Gastroesophageal sphincter (tissue), 4 donors: ENCODE results near the gene SLC41A2. TPM values are rescaled to one million over a fixed set of nuclear protein-coding genes. Genes with fewer than 3 reads are reported as not detected.

Experiments
- ATAC-seq: fragments of 150-250 bp; one replicate; pipeline ENCODE4 v1.9.1; 2016; ENCODE audit warnings: mild to moderate bottlenecking, moderate library complexity
- H3K27ac ChIP-seq, 4 donors: fragments of 200-600 bp; sonication (generic) in 3 of 4; 1 replicate in 3 of 4; 2 replicates in 1 of 4; pipeline ENCODE4 v1.5.1; 2016 to 2019
- H3K27me3 ChIP-seq: fragments of 200-600 bp; sonication (generic); one replicate; pipeline ENCODE4 v1.5.1; 2019
- H3K36me3 ChIP-seq, 2 donors: fragments of 200-600 bp; sonication (generic); one replicate each; pipeline ENCODE4 v1.5.1; 2019; ENCODE audit warnings: control low read depth in 1 of 2
- H3K4me1 ChIP-seq, 3 donors: fragments of 200-600 bp; sonication (generic); 1 replicate in 2 of 3; 2 replicates in 1 of 3; pipeline ENCODE4 v1.5.1; 2016 to 2019; ENCODE audit warnings: control low read depth in 2 of 3
- H3K4me3 ChIP-seq, 2 donors: fragments of 200-600 bp; sonication (generic); one replicate each; pipeline ENCODE4 v1.5.1; 2019; ENCODE audit warnings: mild to moderate bottlenecking in 1 of 2, moderate library complexity in 1 of 2
- H3K9me3 ChIP-seq, 3 donors: fragments of 200-600 bp; sonication (generic); one replicate each; pipeline ENCODE4 v1.5.1; 2017 to 2019; ENCODE audit warnings: control low read depth in 2 of 3
- EP300 ChIP-seq: sonication (generic); formaldehyde crosslinking; IDR thresholded peaks from one replicate; pipeline ENCODE4 v1.6.1; 2017; ENCODE audit warnings: antibody characterized with exemption, mild to moderate bottlenecking
- POLR2A ChIP-seq, 2 donors: fragments of 450-650 bp; IDR thresholded peaks; one replicate each; pipeline ENCODE4 v1.6.1; 2017; ENCODE audit warnings: antibody characterized with exemption in 2 of 2, mild to moderate bottlenecking in 2 of 2, moderate library complexity in 1 of 2
- POLR2AphosphoS5 ChIP-seq: sonication (generic); formaldehyde crosslinking; IDR thresholded peaks from one replicate; pipeline ENCODE4 v1.6.1; 2017; ENCODE audit warnings: antibody characterized with exemption
- WGBS, 2 donors: methylation state at CpG; one replicate each; pipeline ENCODE4 v1.1.5; 2018; ENCODE audit warnings: low coverage in 1 of 2; 5-methylcytosine and 5-hydroxymethylcytosine counted together
- total RNA-seq, 4 donors: library from RNA; depleted of rRNA; stranded (reverse); fragments of >200 nt; gene quantifications; one replicate each; pipeline ENCODE4 v1.1.0, GENCODE V29; 2016
- TF ChIP-seq, protein P1 (sequence below), 4 experiments: fragments of 200-600 bp in 2 of 4; fragments of 450-650 bp in 2 of 4; sonication (generic) in 1 of 4; IDR thresholded peaks; one replicate each; pipeline ENCODE4 v1.5.1; 2017 to 2019; ENCODE audit warnings: antibody characterized with exemption in 4 of 4, mild to moderate bottlenecking in 2 of 4, moderate library complexity in 2 of 4

SLC41A2 gene
- total RNA-seq, 4 donors from 2014 or later, result 24.1 to 95.4 (median 49.4) TPM

DNA sequence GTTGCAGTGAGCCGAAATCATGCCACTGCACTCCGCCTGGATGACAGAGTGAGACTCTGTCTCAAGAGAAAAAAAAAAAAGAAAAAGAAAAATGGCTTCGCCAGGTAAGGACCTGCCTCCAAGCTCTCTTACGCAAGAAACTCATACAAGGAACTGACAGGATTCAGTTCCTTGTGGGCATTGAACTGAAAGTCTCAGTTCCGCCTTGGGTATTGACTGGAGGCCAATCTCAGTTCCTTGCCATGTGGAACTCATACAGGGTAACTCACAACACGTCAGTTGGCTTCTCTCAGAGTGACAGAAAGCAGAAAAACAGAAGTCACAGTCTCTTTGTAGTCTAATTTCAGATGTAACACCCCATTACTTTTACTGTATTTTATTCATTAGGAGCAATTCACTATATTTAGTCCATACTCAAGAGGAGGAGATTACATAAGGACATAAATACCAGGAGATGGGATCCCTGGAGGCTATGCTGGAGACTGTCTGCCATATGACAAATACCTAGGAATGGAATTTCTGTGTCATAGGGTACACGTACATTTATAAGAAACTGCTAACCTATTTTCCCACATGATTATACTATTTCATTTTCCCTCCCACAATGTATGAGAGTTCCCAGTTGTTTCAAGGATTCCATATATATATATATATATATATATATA, 16.7 kb upstream of the SLC41A2 start:
- no peak overlapping the region for H3K27ac ChIP-seq
- no peaks in the 10 kb centered on the region for H3K36me3 ChIP-seq
- H3K4me1 ChIP-seq, result no peaks in the 10 kb centered on the region
- no peaks in the 10 kb centered on the region for H3K27me3 ChIP-seq
- TF ChIP-seq, protein P1, sequence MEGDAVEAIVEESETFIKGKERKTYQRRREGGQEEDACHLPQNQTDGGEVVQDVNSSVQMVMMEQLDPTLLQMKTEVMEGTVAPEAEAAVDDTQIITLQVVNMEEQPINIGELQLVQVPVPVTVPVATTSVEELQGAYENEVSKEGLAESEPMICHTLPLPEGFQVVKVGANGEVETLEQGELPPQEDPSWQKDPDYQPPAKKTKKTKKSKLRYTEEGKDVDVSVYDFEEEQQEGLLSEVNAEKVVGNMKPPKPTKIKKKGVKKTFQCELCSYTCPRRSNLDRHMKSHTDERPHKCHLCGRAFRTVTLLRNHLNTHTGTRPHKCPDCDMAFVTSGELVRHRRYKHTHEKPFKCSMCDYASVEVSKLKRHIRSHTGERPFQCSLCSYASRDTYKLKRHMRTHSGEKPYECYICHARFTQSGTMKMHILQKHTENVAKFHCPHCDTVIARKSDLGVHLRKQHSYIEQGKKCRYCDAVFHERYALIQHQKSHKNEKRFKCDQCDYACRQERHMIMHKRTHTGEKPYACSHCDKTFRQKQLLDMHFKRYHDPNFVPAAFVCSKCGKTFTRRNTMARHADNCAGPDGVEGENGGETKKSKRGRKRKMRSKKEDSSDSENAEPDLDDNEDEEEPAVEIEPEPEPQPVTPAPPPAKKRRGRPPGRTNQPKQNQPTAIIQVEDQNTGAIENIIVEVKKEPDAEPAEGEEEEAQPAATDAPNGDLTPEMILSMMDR (IDR thresholded peaks at IDR 0.05), result no peak
- no peak for TF ChIP-seq POLR2A (IDR thresholded peaks at IDR 0.05)
- no peak for TF ChIP-seq POLR2AphosphoS5
- no peak for TF ChIP-seq EP300
- H3K4me3 ChIP-seq, result no peak overlapping the region
- peak; percentile 41 for ATAC-seq
- no peaks in the 10 kb centered on the region for H3K9me3 ChIP-seq
- WGBS, 2 donors, result 61% methylated on average over 2 to 5 of the region's 7 CpGs

DNA sequence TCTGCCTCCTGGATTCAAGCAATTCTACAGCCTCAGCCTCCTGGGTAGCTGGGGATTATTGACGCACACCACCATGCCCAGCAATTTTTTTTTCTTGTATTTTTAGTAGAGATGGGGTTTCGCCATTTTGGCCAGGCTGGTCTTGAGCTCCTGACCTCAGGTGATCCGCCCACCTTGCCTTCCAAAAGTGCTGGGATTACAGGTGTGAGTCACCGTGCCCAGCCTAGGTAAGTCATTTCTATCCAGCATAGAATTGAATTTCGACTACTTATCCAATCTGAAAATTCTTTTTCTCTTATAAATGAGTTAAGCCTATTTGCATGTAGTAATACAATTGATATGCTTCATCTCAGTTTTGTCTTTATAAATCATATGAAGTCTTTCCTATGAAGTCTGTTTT, 15.2 kb upstream of the SLC41A2 start:
- Histone ChIP-seq H3K27me3 (no peaks in the 10 kb centered on the region), H3K9me3 (no peaks in the 10 kb centered on the region), H3K27ac (no peak overlapping the region), H3K4me3 (no peak overlapping the region), H3K4me1 (no peaks in the 10 kb centered on the region), H3K36me3 (no peaks in the 10 kb centered on the region)
- ATAC-seq, result no peak
- WGBS, 2 donors, result 94% methylated on average over 4 to 5 of the region's 5 CpGs
- TF ChIP-seq POLR2A (IDR thresholded peaks at IDR 0.05) (no peak), EP300 (no peak), POLR2AphosphoS5 (no peak)
- TF ChIP-seq, protein P1 (IDR thresholded peaks at IDR 0.05), result no peak

DNA sequence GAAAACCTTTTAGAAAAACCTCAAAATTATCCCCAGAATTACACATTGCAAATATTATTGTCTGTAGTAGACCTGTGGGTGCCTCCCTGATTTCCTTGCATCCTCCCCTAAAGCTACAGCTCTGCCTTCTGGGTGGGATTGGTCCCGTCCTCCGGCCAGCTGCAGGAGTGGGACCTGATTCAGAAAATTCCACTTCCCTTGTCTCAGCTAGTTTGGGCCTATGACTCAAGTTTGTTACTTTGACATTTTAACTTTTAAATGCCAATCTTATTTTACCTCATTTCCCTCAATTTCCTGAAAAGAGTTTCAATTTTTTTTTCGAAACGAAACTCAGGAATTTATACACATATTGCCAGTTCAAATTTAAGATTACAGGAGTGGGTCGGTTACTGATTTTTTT, 13.2 kb upstream of the SLC41A2 start:
- TF ChIP-seq POLR2AphosphoS5, result no peak
- TF ChIP-seq, protein P1 (IDR thresholded peaks at IDR 0.05), result no peak
- TF ChIP-seq POLR2A (IDR thresholded peaks at IDR 0.05), result no peak
- TF ChIP-seq EP300, result no peak
- Histone ChIP-seq H3K4me1 (no peaks in the 10 kb centered on the region), H3K9me3 (no peaks in the 10 kb centered on the region), H3K27me3 (no peaks in the 10 kb centered on the region), H3K36me3 (no peaks in the 10 kb centered on the region), H3K27ac (no peak overlapping the region), H3K4me3 (no peak overlapping the region)
- WGBS, 2 donors, result 51 to 73% methylated on average over 2 to 4 of the region's 5 CpGs
- ATAC-seq, result no peak

DNA sequence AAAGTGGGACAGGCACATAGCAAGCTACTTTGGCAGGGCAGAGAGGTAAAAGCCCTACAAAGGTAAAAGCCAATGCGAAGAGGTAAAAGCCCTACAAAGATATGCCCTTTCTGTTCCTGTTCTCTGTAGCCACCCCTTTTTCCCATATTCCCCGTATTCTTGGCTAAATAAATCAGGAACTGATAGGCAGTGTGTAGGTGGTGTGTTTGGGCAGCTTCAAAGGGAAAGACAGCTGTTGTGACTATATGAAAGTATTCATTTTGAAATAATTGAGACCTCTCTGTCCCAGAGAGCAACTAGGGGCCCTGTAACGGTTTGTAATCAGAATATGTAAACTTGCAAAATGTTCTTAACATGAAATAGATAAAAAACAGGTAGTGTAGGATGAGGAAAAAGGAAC, 11.3 kb upstream of the SLC41A2 start:
- Histone ChIP-seq H3K27ac (no peak overlapping the region), H3K27me3 (no peaks in the 10 kb centered on the region), H3K4me1 (no peaks in the 10 kb centered on the region), H3K36me3 (no peaks in the 10 kb centered on the region), H3K4me3 (no peak overlapping the region), H3K9me3 (no peaks in the 10 kb centered on the region)
- no peak for TF ChIP-seq EP300
- TF ChIP-seq, protein P1 (IDR thresholded peaks at IDR 0.05), result no peak
- no peak for TF ChIP-seq POLR2A (IDR thresholded peaks at IDR 0.05)
- TF ChIP-seq POLR2AphosphoS5, result no peak
- no peak for ATAC-seq
- 44 to 47% methylated on average over 2 to 3 of the region's 3 CpGs for WGBS, 2 donors

DNA sequence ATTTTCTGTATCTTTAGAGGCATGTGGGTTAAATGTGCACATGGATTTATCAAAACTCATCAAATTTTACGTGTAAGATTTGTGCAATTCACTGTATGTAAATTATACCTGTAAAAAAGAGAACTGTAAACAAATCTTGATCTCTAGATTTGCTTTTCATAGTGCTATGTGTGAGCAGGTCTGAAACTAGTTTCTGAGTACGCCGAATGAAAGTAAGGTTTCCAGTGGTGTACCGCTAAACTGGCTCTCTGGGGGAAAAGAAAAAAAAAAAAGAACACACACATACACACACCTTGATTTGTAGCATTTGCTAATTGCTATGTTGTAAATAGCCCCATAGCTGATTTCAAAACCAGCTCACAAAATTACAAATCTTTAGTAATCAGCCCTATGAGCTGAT, 8.6 kb upstream of the SLC41A2 start:
- TF ChIP-seq, protein P1 (IDR thresholded peaks at IDR 0.05), result no peak
- no peak for TF ChIP-seq EP300
- TF ChIP-seq POLR2A (IDR thresholded peaks at IDR 0.05), result no peak
- no peak for TF ChIP-seq POLR2AphosphoS5
- Histone ChIP-seq H3K4me3 (no peak overlapping the region), H3K27ac (no peak overlapping the region), H3K36me3 (no peaks in the 10 kb centered on the region), H3K9me3 (no peaks in the 10 kb centered on the region), H3K27me3 (peaks cover 8% of the 10 kb centered on the region), H3K4me1 (no peaks in the 10 kb centered on the region)
- ATAC-seq, result no peak
- WGBS, 2 donors, result 90 to 95% methylated on average over 4 of the region's 4 CpGs
